GM23338 (cell line): ENCODE results near the gene ABCA7. TPM values are rescaled to one million over a fixed set of nuclear protein-coding genes. Genes with fewer than 3 reads are reported as not detected.

Experiments
- ATAC-seq: fragments of 200-7000 bp; cut with Tn5 transposase; 3 replicates; pipeline ENCODE4 v1.9.1; 2020
- DNase-seq: peaks from one replicate; pipeline ENCODE4 v3.0.0-alpha.2; 2015; ENCODE audit warnings: low spot score
- H2AFZ ChIP-seq: fragments of 200-600 bp; sonication (generic); 2 replicates; pipeline ENCODE4 v1.8.0; 2016; ENCODE audit warnings: antibody characterized with exemption, mild to moderate bottlenecking, moderate library complexity
- H3F3A ChIP-seq: fragments of 200-600 bp; sonication (generic); replicated peaks from 2 replicates; pipeline ENCODE4 v1.8.0; 2017; ENCODE audit warnings: antibody characterized with exemption, mixed run types, low read depth
- H3K27ac ChIP-seq: fragments of 200-600 bp; sonication (generic); 2 replicates; pipeline ENCODE4 v1.6.1; 2016; ENCODE audit warnings: low read depth
- H3K27me3 ChIP-seq: fragments of 200-600 bp; sonication (generic); 2 replicates; pipeline ENCODE4 v1.8.0; 2016; ENCODE audit warnings: mild to moderate bottlenecking, mixed run types, moderate library complexity; ENCODE audit not compliant: insufficient read depth
- H3K36me3 ChIP-seq: fragments of 200-600 bp; sonication (generic); 2 replicates; pipeline ENCODE4 v1.8.0; 2016; ENCODE audit warnings: mild to moderate bottlenecking; ENCODE audit not compliant: insufficient read depth
- H3K4me1 ChIP-seq: fragments of 200-600 bp; sonication (generic); 2 replicates; pipeline ENCODE4 v1.8.0; 2016; ENCODE audit warnings: mild to moderate bottlenecking, moderate library complexity; ENCODE audit not compliant: insufficient read depth
- H3K4me2 ChIP-seq: fragments of 200-600 bp; sonication (generic); 2 replicates; pipeline ENCODE4 v1.7.1; 2017; ENCODE audit warnings: mixed run types
- H3K4me3 ChIP-seq: fragments of 200-600 bp; sonication (generic); 2 replicates; pipeline ENCODE4 v1.6.1; 2016; ENCODE audit warnings: mixed run types
- H3K79me2 ChIP-seq: fragments of 200-600 bp; sonication (generic); replicated peaks from 2 replicates; pipeline ENCODE4 v1.8.0; 2017; ENCODE audit warnings: mild to moderate bottlenecking; ENCODE audit not compliant: insufficient read depth
- H3K9me2 ChIP-seq: fragments of 200-600 bp; sonication (generic); 2 replicates; pipeline ENCODE4 v1.8.0; 2017; ENCODE audit not compliant: insufficient read depth
- H4K20me1 ChIP-seq: fragments of 200-600 bp; sonication (generic); replicated peaks from 2 replicates; pipeline ENCODE4 v1.8.0; 2017; ENCODE audit warnings: mild to moderate bottlenecking; ENCODE audit not compliant: insufficient read depth
- H3K27ac Mint-ChIP-seq: 2 replicates; pipeline ENCODE4 v1.8.0; 2020; ENCODE audit warnings: inconsistent platforms, mild to moderate bottlenecking, moderate library complexity, mixed read lengths
- H3K27me3 Mint-ChIP-seq: 3 replicates; pipeline ENCODE4 v1.8.0; 2022; ENCODE audit warnings: low read depth, mild to moderate bottlenecking, moderate library complexity, mixed read lengths, inconsistent platforms; ENCODE audit not compliant: insufficient read depth, poor library complexity
- H3K36me3 Mint-ChIP-seq: 3 replicates; pipeline ENCODE4 v1.8.0; 2021; ENCODE audit warnings: low read depth, mild to moderate bottlenecking, inconsistent platforms, moderate library complexity, mixed read lengths
- H3K4me1 Mint-ChIP-seq: 3 replicates; pipeline ENCODE4 v1.8.0; 2020; ENCODE audit warnings: mild to moderate bottlenecking, inconsistent platforms, mixed read lengths
- H3K4me3 Mint-ChIP-seq: 3 replicates; pipeline ENCODE4 v1.8.0; 2021; ENCODE audit warnings: moderate library complexity, mild to moderate bottlenecking, inconsistent platforms, mixed read lengths
- H3K9me3 Mint-ChIP-seq: 3 replicates; pipeline ENCODE4 v1.8.0; 2020; ENCODE audit warnings: moderate library complexity, mild to moderate bottlenecking, inconsistent platforms, mixed read lengths
- CREB1 ChIP-seq: fragments of 250-450 bp; sonication (Bioruptor Pico); IDR thresholded peaks from 2 replicates; pipeline ENCODE4 v1.5.0; 2020; ENCODE audit warnings: low read depth, mild to moderate bottlenecking, moderate library complexity
- CTCF ChIP-seq, 2 experiments: fragments of 200-600 bp in 1 of 2; sonication (generic) in 1 of 2; conservative IDR thresholded peaks; 2 replicates each; pipeline versions ENCODE4 v1.5.1 to v1.6.1; 2016 to 2017; ENCODE audit warnings: antibody characterized with exemption in 2 of 2, low read depth in 2 of 2, mild to moderate bottlenecking in 2 of 2, moderate library complexity in 1 of 2
- JUNB ChIP-seq: IDR thresholded peaks from one replicate; pipeline ENCODE4 v1.6.1; 2016; ENCODE audit warnings: antibody characterized with exemption; ENCODE audit not compliant: unreplicated experiment
- POLR2AphosphoS5 ChIP-seq: IDR thresholded peaks from 2 replicates; pipeline ENCODE4 v1.6.1; 2016; ENCODE audit warnings: antibody characterized with exemption, low read depth
- REST ChIP-seq: IDR thresholded peaks from one replicate; pipeline ENCODE4 v1.6.1; 2018; ENCODE audit warnings: antibody characterized with exemption; ENCODE audit not compliant: unreplicated experiment
- ZNF114 ChIP-seq: fragments of 250-450 bp; sonication (Bioruptor Pico); IDR thresholded peaks from 2 replicates; pipeline ENCODE4 v1.5.0; 2020; ENCODE audit warnings: mild to moderate bottlenecking, moderate library complexity
- ZNF462 ChIP-seq: fragments of 250-450 bp; sonication (Bioruptor Pico); IDR thresholded peaks from 2 replicates; pipeline ENCODE4 v1.5.0; 2020; ENCODE audit warnings: mild to moderate bottlenecking, moderate library complexity
- polyA plus RNA-seq: library from polyadenylated mRNA; unstranded; fragments of >200 nt; fragmentation: Nextera tagmentation; extraction: Ambion mirVana; gene quantifications from 2 replicates; pipeline ENCODE4 v1.2.1, GENCODE V29; 2016
- total RNA-seq: library from RNA; depleted of rRNA; stranded (reverse); fragments of >200 nt; shearing (Covaris generic); gene quantifications from 2 replicates; pipeline ENCODE4 v1.2.3, GENCODE V29; 2014

The ABCA7 gene
- total and polyA plus RNA-seq, 2 experiments from 2014 or later: 22.2 to 27.4 TPM

- Histone ChIP-seq H3F3A (0 out of 2 replicates have a peak, but pooled peaks cover 10% of the 10 kb centered on the region), H3K4me3 (no peak overlapping the region), H3K4me1 (no peaks in the 10 kb centered on the region), H4K20me1 (no peaks in the 10 kb centered on the region; the same call in 1 of the 2 replicates), H3K27ac (no peak overlapping the region), H2AFZ (no peak overlapping the region), H3K79me2 (no peaks in the 10 kb centered on the region), H3K9me2 (no peaks in the 10 kb centered on the region), H3K27me3 (no peaks in the 10 kb centered on the region), H3K36me3 (0 out of 2 replicates have a peak, but pooled peaks cover 3% of the 10 kb centered on the region), H3K4me2 (no peak overlapping the region)
- Mint-ChIP-seq H3K9me3 (no peaks in the 10 kb centered on the region), H3K36me3 (peaks cover 6% of the 10 kb centered on the region), H3K4me1 (peaks cover 6% of the 10 kb centered on the region; the same call in 1 of the 3 replicates), H3K4me3 (no peak overlapping the region), H3K27me3 (peaks cover 12% of the 10 kb centered on the region), H3K27ac (no peak overlapping the region)
- TF ChIP-seq CTCF (conservative IDR thresholded peaks at IDR 0.05; ENCODE audit: low read depth in 2 of 2) (no peak), ZNF462 (CRISPR knock-in tag) (no peak), POLR2AphosphoS5 (no peak), JUNB (no peak), CREB1 (CRISPR knock-in tag) (no peak), REST (no peak), ZNF114 (no peak)
- no peak for ATAC-seq
- DNase-seq: no peak
Measured at GRCh38 chr19:1110809-1111640, 71.1 kb downstream of the ABCA7 start.
